ENCODE measurements around the gene RABAC1.

RABAC1 gene

DNA sequence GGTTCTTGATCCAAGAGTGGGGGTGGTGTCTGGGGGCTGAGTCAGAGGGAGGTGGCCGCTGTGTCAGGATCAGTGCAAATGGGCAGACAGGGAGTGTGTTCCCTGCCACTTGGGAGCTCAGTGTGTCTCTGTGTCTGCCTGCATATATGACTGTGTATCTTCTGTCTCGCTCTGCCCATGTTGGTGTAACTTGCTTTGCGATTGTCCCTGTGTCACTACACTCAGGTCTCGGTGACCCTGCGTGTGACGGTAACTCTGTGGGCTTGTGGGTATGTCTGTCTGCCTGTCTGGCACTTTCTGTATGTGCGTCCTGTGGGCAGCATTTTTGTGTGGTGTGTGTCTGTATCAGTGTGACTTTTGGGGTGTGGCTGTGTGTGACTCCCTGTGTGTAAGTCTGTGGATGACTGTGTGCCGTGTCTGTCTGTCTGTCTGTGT lies 22.7 kb downstream of the RABAC1 start:
- Mint-ChIP-seq H3K36me3 (ENCODE audit: insufficient read depth) (peaks cover 14% of the 10 kb centered on the region), H3K4me3 (peak overlapping the region; percentile 33), H3K27me3 (peaks cover 29% of the 10 kb centered on the region), H3K9me3 (no peaks in the 10 kb centered on the region), H3K4me1 (peaks cover 57% of the 10 kb centered on the region), H3K27ac (ENCODE audit: low read depth) (peak overlapping the region; percentile 89)
- peak in 1 of 2 donors; percentile 81 for DNase-seq (ENCODE audit: low spot score in 2 of 2)
- peak; percentile 88 for ATAC-seq (replicated peaks; ENCODE audit: extremely low read depth, poor library complexity, severe bottlenecking)

DNA sequence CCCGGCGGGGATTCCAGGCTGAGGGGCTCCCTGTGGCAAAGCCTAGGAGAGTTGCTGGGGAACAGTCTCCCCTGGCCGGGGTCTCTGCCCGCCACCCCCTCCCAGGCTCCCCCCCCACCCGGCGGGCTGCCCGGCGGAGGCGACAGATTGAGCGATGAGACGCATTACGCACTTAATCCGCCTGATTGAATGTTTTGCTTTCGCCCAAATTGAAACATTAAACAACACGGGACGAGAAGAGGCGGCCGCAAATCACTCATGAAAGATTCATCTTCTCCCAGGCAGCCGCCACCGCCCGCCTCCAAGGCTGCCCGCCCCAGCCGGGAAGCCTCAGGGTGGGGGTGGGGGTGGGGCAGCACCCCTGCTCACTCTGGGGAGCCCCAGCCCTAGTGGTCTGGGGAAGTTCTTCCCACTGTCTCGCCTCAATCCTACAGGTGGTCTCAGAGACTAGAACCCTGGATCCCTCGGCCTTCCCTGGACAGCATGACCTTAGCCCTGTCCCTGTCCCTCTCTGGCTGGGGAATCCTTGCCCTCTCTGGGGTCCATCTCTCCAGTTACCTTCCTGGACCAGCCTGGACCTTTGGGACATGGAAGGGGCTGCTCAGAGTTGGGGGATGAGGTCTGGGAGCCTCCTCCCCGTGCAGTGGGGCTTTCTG lies 23.2 kb downstream of the RABAC1 start:
- Mint-ChIP-seq H3K36me3 (ENCODE audit: insufficient read depth) (peaks cover 14% of the 10 kb centered on the region), H3K27ac (ENCODE audit: low read depth) (peak overlapping the region; percentile 95), H3K9me3 (no peaks in the 10 kb centered on the region), H3K4me3 (peak overlapping the region; percentile 33), H3K27me3 (peaks cover 23% of the 10 kb centered on the region), H3K4me1 (peaks cover 52% of the 10 kb centered on the region)
- no peak for DNase-seq (ENCODE audit: low spot score in 2 of 2)
- peak; percentile 4 for ATAC-seq (replicated peaks; ENCODE audit: extremely low read depth, poor library complexity, severe bottlenecking)

DNA sequence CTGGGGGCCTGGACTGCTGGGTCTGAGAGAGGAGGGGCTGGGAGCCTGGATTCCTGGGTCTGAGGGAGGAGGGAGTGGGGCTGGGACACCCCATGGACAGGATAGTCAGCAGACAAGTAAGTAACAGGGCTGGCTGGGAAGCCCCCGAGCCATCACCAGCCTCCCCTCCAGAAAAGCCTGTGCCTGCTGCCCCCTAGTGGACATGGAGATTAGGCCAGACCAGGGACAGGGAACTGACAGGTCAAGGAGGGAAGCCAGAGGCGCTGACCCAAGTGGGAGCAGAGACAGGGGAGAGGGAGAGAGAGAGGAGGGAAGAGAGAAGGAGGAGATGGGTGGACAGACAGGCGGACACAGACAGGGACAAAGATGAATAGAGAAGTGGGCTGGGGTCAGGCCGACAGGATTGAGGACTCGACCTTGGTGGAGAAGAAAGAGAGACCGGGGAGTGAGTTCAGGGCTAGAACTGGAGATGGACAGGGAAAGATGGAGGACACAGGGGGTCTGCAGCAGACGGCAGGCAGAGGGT lies 24.2 kb downstream of the RABAC1 start:
- H3K27me3 Mint-ChIP-seq: peaks cover 15% of the 10 kb centered on the region
- peak; percentile 20 for ATAC-seq (replicated peaks; ENCODE audit: extremely low read depth, poor library complexity, severe bottlenecking)
- H3K27ac Mint-ChIP-seq (ENCODE audit: low read depth): peak overlapping the region; percentile 95
- H3K4me3 Mint-ChIP-seq: peak overlapping the region; percentile 33
- peaks cover 14% of the 10 kb centered on the region for H3K36me3 Mint-ChIP-seq (ENCODE audit: insufficient read depth)
- H3K4me1 Mint-ChIP-seq: peaks cover 53% of the 10 kb centered on the region
- DNase-seq (ENCODE audit: low spot score in 2 of 2): peak; percentile 63 to 69
- H3K9me3 Mint-ChIP-seq: no peaks in the 10 kb centered on the region

DNA sequence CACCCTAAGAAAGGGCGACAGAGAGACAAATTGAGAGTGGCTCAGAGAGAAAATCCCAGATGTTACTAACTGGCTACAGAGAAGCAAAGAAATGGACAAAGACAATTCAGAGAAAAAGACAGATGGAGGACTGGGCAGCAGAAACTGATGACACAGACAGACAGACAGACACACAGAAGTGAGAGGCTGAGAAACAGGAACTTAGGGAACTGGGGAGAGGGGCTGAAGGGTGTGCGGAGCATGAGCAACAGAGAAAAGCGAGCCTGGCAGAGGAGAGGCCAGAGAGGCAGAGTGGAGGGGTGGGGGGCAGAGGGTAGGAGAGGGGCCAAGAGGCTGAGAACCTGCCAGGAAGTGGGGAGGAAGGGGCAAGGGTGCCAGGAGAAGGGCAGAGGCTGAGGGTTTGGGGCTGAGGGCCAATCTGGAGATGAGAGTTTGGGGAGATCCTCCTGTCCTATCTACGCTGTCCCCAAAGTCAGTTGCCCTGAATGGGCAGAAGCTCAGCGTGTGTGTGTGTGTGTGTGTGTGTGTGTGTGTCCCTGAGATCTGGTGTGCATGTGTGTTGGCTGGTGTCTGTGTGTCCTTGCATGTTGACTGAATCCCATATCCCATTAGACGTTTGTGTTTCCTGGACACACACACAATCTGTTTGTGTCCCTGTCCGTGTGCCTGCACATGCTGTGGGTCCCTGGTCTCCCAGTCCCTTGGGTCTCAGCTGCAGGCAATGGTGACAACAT lies 25.3 kb downstream of the RABAC1 start:
- peaks cover 15% of the 10 kb centered on the region for H3K27me3 Mint-ChIP-seq

DNA sequence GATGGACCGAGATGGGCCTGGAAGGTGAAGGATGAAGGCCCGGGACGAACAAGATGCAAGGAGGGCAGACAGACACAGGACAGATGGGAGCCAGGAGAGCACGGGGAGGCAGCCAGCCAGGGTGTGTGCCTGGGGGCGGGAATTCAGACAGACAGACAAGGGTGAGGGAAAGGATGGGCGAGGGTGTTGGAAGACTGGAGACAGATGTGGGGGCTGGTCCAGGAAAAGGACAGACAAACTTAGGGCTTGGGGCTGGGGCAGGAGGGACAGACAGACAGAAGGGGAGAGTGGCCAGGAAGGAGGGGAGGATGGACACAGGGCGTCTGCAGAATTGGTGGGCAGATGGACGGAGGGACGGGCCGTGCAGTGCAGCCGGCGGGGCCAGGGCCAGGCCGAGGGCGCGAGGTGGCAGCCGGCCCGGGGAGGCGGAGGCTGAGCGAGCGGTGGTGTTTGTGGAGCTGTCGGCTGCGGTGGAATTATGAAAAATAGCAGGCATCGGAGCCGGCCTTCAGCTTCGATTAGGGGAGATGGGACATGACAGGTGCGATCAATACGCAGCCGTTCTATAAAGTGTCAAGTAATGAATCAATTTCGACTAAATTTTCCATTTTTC lies 26.3 kb downstream of the RABAC1 start:
- DNase-seq (ENCODE audit: low spot score in 2 of 2) (no peak), ATAC-seq (replicated peaks; ENCODE audit: extremely low read depth, poor library complexity, severe bottlenecking) (no peak)
- Mint-ChIP-seq H3K27ac (ENCODE audit: low read depth) (peak overlapping the region; percentile 95), H3K4me3 (no peak overlapping the region), H3K4me1 (peaks cover 64% of the 10 kb centered on the region), H3K36me3 (ENCODE audit: insufficient read depth) (peaks cover 20% of the 10 kb centered on the region), H3K27me3 (peaks cover 15% of the 10 kb centered on the region), H3K9me3 (no peaks in the 10 kb centered on the region)

More for the DNA sequence above, 25.3 kb downstream of the RABAC1 start:
- H3K9me3 Mint-ChIP-seq: no peaks in the 10 kb centered on the region
- H3K36me3 Mint-ChIP-seq (ENCODE audit: insufficient read depth): peaks cover 17% of the 10 kb centered on the region
- DNase-seq (ENCODE audit: low spot score in 2 of 2) (no peak), ATAC-seq (replicated peaks; ENCODE audit: extremely low read depth, poor library complexity, severe bottlenecking) (no peak)
- no peak overlapping the region for H3K4me3 Mint-ChIP-seq
- H3K27ac Mint-ChIP-seq (ENCODE audit: low read depth): peak overlapping the region; percentile 95
- H3K4me1 Mint-ChIP-seq: peaks cover 61% of the 10 kb centered on the region

DNA sequence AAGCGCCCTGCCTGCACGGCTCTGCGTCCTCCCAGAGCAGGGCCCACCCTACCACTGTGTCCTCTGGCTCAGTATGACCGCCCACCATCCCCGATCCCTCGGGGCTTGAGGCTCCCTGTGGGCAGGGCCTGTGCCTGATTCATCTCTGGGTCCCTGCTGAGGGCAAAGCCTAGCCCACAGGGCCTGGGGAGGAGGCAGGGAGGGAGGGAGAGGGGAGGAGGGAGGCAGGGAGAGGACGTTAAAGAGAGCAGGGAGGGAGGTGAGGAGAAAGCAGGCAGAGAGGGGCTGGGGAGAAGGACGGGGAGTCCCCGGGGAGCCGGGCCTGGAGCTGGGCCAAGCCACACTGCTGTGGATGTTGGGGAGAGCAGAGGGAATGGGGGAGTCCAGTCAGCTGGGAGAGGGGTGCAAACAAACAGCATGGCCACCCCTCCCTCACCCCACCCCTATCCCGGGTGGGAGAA lies 26.8 kb downstream of the RABAC1 start:
- no peaks in the 10 kb centered on the region for H3K9me3 Mint-ChIP-seq
- peaks cover 15% of the 10 kb centered on the region for H3K27me3 Mint-ChIP-seq
- no peak overlapping the region for H3K4me3 Mint-ChIP-seq
- DNase-seq (ENCODE audit: low spot score in 2 of 2) (no peak), ATAC-seq (replicated peaks; ENCODE audit: extremely low read depth, poor library complexity, severe bottlenecking) (no peak)
- H3K36me3 Mint-ChIP-seq (ENCODE audit: insufficient read depth): peaks cover 20% of the 10 kb centered on the region
- H3K4me1 Mint-ChIP-seq: peaks cover 59% of the 10 kb centered on the region
- H3K27ac Mint-ChIP-seq (ENCODE audit: low read depth): no peak overlapping the region

DNA sequence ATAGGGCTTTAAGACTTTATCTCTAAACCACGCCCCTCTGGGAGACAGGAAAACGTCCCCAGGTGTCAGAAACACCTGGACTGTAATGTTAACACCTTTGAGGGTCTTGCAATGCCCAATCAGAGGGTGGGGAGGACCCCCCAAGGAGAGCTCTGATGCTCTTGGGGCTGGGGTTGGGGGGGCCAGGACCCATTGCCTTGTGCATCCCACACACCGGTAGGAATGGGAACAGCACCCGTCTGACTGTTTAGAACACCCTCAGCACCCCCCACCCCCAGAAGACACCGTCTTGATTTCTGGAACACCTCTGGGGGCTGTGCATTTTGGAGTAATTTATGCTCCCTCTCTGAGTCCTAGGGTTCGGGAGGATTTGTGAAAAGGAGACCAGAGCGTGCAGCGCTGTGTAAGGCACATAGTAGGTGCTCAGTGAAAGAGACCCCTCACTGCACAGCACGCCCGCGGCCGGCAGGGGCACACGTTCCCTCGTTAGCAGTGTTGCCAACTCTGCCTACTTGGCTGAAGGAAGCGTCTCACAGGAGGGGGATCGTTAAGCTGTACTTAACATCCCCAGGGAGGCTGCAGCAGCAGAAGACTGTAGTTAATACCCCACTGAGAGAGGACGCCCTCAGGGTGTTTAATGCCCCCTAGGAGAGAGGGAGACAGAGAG lies 28.1 kb downstream of the RABAC1 start:
- ATAC-seq (replicated peaks; ENCODE audit: extremely low read depth, poor library complexity, severe bottlenecking) (no peak), DNase-seq (ENCODE audit: low spot score in 2 of 2) (no peak)
- Mint-ChIP-seq H3K27me3 (peaks cover 15% of the 10 kb centered on the region), H3K9me3 (no peaks in the 10 kb centered on the region), H3K4me3 (no peak overlapping the region), H3K4me1 (peaks cover 49% of the 10 kb centered on the region), H3K36me3 (ENCODE audit: insufficient read depth) (peaks cover 15% of the 10 kb centered on the region), H3K27ac (ENCODE audit: low read depth) (no peak overlapping the region)

DNA sequence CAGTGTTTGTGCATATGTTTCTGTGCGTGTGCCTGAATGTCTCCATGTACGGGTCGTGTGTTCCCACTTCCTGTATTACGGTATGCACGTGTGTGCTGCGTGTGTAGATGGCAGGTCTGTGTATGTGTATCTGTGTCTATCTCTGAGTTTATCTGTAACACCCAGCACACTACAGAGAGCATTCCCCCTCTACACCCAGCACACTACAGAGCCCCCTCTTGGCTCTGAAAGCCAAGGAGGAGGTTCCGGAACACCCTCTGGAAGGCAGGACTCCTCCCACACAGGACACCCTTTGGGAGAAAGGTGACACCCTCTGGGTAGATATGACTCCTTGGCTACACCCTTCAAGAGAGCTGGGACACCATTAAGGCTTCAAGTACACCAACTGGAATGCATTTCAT lies 28.8 kb downstream of the RABAC1 start:
- Mint-ChIP-seq H3K4me1 (peaks cover 45% of the 10 kb centered on the region), H3K9me3 (no peaks in the 10 kb centered on the region), H3K36me3 (ENCODE audit: insufficient read depth) (peaks cover 15% of the 10 kb centered on the region), H3K4me3 (no peak overlapping the region), H3K27ac (ENCODE audit: low read depth) (no peak overlapping the region), H3K27me3 (peaks cover 9% of the 10 kb centered on the region)
- DNase-seq (ENCODE audit: low spot score in 2 of 2) (no peak), ATAC-seq (replicated peaks; ENCODE audit: extremely low read depth, poor library complexity, severe bottlenecking) (no peak)

DNA sequence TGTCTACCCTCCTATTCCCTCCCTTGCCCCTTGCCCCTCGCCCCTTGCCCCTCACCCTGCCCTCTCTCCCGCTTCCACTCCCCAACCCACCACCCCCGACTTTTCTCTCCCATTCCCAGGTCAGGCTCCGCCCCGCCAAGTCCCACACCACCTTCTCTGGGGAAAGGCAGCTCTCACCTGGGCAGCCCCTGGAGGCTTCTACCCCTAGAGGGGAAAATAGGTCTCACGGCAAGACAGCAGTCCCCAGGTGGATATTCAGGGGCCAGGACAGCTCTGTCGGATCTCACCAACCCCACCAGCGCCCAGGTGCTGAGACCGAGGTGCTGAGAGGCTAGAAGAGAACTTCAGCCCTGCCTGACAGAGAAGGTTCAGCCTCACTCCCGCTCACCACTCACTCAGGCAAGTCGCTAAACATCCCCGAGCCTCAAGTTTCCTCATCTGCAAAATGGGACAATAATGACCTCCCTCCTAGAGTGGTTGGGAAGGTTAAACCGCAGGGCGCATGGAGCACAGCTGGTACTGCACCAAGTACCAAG lies 29.5 kb downstream of the RABAC1 start:
- ATAC-seq (replicated peaks; ENCODE audit: extremely low read depth, poor library complexity, severe bottlenecking): no peak
- Mint-ChIP-seq H3K27ac (ENCODE audit: low read depth) (peak overlapping the region; percentile 22), H3K9me3 (no peaks in the 10 kb centered on the region), H3K36me3 (ENCODE audit: insufficient read depth) (peaks cover 13% of the 10 kb centered on the region), H3K4me1 (peaks cover 38% of the 10 kb centered on the region), H3K4me3 (no peak overlapping the region), H3K27me3 (peaks cover 2% of the 10 kb centered on the region)
- DNase-seq (ENCODE audit: low spot score in 2 of 2): no peak

DNA sequence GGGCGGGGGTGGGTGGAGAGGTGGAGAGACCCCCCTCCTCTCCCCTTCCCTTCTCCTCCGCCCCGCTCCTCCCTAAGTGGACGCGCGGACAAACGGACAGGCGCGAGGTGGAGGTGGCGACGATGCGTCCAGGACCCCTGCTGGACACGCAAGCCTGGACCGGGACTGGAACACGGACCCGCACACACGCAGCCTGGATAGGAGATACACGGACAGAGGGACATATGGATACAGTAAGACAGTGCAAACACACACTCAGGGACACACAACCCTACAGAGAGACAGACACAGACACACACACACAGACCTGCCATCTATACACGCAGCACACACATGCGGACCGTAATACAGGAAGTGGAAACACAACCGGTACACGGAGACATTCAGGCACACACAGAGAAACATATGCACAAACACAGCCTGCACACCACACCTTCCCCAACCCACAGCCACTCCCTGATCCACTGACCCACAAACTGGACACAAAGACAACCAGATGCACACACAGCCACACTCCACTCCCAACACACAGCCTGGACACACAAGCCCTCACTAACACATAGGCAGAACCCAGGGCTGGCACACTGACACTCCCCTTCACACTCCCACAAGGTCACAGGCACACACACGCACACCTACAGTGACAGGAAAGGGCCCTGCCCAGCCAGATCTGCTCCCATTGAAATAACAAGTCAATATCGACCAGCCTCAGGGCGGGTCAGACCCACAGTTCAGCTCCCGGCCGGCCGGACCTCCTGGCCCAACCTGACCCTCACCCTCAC lies 30.2 kb downstream of the RABAC1 start:
- Mint-ChIP-seq H3K9me3 (no peaks in the 10 kb centered on the region), H3K4me1 (peaks cover 31% of the 10 kb centered on the region), H3K27ac (ENCODE audit: low read depth) (peak overlapping the region; percentile 22), H3K27me3 (no peaks in the 10 kb centered on the region), H3K36me3 (ENCODE audit: insufficient read depth) (peaks cover 9% of the 10 kb centered on the region), H3K4me3 (no peak overlapping the region)
- peak; percentile 66 for ATAC-seq (replicated peaks; ENCODE audit: extremely low read depth, poor library complexity, severe bottlenecking)
- no peak for DNase-seq (ENCODE audit: low spot score in 2 of 2)

DNA sequence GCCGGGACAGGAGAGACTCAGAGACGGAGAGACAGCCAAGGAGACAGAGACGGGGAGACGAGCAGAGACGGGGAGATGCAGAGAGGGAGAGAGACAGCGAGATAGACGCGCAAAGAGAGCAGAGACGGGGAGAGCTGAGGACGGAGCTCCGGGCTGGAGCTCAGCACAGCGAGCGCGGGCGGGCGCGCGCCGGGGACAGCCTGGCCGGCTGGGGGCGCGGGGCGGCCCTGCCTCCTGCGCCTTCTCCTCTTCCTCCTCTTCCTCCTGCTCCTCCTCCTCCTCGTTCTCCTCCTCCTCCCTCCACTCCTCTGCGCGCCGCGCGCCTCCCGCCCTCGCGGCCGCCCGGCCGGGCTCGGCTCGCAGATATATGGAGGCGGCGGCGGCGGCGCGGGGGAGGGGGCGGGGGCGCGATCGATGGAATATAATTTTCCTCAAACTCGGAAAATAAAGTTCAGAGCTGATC lies 30.9 kb downstream of the RABAC1 start, which contains the start of gene ERFL:
Gene ERFL (minus strand): TSS at position 229 of the 463 bp plus-strand sequence. CDS start 15,530 bp downstream, outside the sequence.
- H3K27ac Mint-ChIP-seq (ENCODE audit: low read depth): peak within 1 kb of the TSS; percentile 22
- peaks cover 5% of the 10 kb centered on the region for H3K27me3 Mint-ChIP-seq
- H3K4me3 Mint-ChIP-seq: no peak within 1 kb of the TSS
- peaks cover 6% of the 10 kb centered on the region for H3K36me3 Mint-ChIP-seq (ENCODE audit: insufficient read depth)
- peaks cover 27% of the 10 kb centered on the region for H3K4me1 Mint-ChIP-seq
- DNase-seq (ENCODE audit: low spot score in 2 of 2) (no peak), ATAC-seq (replicated peaks; ENCODE audit: extremely low read depth, poor library complexity, severe bottlenecking) (peak; percentile 31)
- no peaks in the 10 kb centered on the region for H3K9me3 Mint-ChIP-seq

Data from central memory CD8-positive, alpha-beta T cell (primary cell).